Small intestine (tissue), 7 donors: ENCODE measurements around the gene ANKMY1. TPM values are rescaled to one million over a fixed set of nuclear protein-coding genes. Genes with fewer than 3 reads are reported as not detected.

ENCODE experiments used
- DNase-seq, 2 donors: peaks; one replicate each; pipeline versions ENCODE4 v3.0.0 to v3.0.0-alpha.2; 2013
- FAIRE-seq: peaks from 2 replicates; lab custom pipeline; 2012; peaks lifted over from hg19 to GRCh38; lab: Jason Lieb, UNC
- H3K27ac ChIP-seq, 3 donors: one replicate each; pipeline ENCODE4 v1.5.1; 2013; ENCODE audit warnings: low read length in 2 of 3, mild to moderate bottlenecking in 2 of 3, control low read depth in 1 of 3, inconsistent platforms in 1 of 3, low read depth in 1 of 3, moderate library complexity in 1 of 3
- H3K27me3 ChIP-seq, 3 donors: one replicate each; pipeline ENCODE4 v1.6.1; 2013; ENCODE audit warnings: low read length in 3 of 3, inconsistent platforms in 1 of 3; ENCODE audit not compliant: control insufficient read depth in 3 of 3, insufficient read depth in 3 of 3
- H3K36me3 ChIP-seq, 3 donors: one replicate each; pipeline ENCODE4 v1.6.1; 2013; ENCODE audit warnings: low read length in 3 of 3, inconsistent platforms in 1 of 3, low read depth in 1 of 3, mild to moderate bottlenecking in 1 of 3, moderate library complexity in 1 of 3; ENCODE audit not compliant: control insufficient read depth in 3 of 3, insufficient read depth in 2 of 3
- H3K4me1 ChIP-seq, 3 donors: one replicate each; pipeline ENCODE4 v1.6.1; 2013; ENCODE audit warnings: low read length in 2 of 3, inconsistent platforms in 1 of 3, low read depth in 1 of 3, mild to moderate bottlenecking in 1 of 3, moderate library complexity in 1 of 3; ENCODE audit not compliant: control insufficient read depth in 3 of 3, insufficient read depth in 2 of 3
- H3K4me3 ChIP-seq, 3 donors: one replicate each; pipeline ENCODE4 v1.5.1; 2013; ENCODE audit warnings: low read length in 3 of 3, control low read depth in 1 of 3, inconsistent platforms in 1 of 3, low read depth in 1 of 3, mild to moderate bottlenecking in 1 of 3, moderate library complexity in 1 of 3
- H3K9me3 ChIP-seq, 2 donors: one replicate each; pipeline ENCODE4 v1.6.1; 2013; ENCODE audit warnings: low read depth in 1 of 2, low read length in 1 of 2; ENCODE audit not compliant: control insufficient read depth in 2 of 2, insufficient read depth in 1 of 2
- WGBS, 3 donors: extraction: QIAGEN DNeasy Blood & Tissue Kit; methylation state at CpG; one replicate each; pipeline ENCODE4 v1.1.7; 2013; 5-methylcytosine and 5-hydroxymethylcytosine counted together
- polyA plus RNA-seq, 4 donors: library from polyadenylated mRNA; stranded (reverse) in 3 of 4; unstranded in 1 of 4; fragments of 200-250 nt in 3 of 4; fragments of 120-200 nt in 1 of 4; gene quantifications; one replicate each; pipeline versions ENCODE4 v1.2.1 to v1.2.3, GENCODE V29; 2013
- donor health status: healthy with polysubstance abuse.
- donor health status: control.
- donor health status: control.
- donor health status: Bipolar disorder and iron deficiency.
- donor health status: healthy.

Gene ANKMY1
- polyA plus RNA-seq, 4 donors, result 3.4 to 13.0 (median 5.9) TPM

DNA sequence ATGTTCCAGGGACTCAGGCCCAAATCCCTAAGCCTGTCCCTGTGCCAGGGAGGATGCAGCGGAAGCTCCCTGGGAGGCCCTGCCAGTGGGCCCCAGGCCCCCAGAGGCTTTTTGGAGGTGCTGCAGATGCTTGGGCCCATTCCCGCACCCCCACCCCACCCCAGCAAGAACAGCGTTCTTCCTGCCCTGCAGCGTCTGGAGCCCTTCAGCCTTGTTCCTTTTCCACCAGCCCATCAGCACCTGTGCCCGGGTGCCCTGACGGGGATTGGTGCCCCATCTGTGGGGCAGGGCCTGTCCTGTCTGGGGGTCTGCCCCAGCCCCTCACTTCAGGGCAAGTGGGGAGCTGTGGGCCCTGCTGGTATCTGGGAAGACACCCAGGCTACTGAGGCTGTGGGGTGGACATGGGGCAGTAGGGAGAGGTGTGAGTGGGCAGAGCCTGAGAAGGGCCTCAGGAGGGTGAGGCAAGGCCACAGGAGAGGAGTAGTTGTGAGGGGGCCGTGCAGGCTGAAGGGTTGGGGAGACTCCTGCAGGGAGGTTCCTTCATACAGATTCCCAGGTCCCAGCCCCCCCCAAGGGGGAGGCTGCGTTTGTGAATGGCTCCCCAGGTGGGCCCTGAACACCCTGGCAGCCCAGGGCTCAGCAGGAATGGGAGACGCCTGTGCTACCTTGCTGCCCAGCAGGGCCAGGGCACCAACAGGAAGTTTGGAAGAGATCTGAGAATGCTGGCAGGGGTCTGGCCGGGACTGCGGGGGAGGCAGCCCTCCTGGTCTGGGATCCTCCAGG lies 12.9 kb upstream of the ANKMY1 start:
- WGBS, 3 donors, result 82 to 85% (median 83%) methylated on average over 10 to 11 of the region's 11 CpGs
- Histone ChIP-seq H3K27me3 (no peaks in the 10 kb centered on the region), H3K4me1 (peaks cover 5 to 32% (median 10%) of the 10 kb centered on the region in 3 donors), H3K9me3 (no peaks in the 10 kb centered on the region), H3K36me3 (peaks cover 2 to 55% (median 7%) of the 10 kb centered on the region in 3 donors), H3K4me3 (no peak overlapping the region), H3K27ac (no peak overlapping the region)
- no peak for FAIRE-seq
- DNase-seq, result no peak

DNA sequence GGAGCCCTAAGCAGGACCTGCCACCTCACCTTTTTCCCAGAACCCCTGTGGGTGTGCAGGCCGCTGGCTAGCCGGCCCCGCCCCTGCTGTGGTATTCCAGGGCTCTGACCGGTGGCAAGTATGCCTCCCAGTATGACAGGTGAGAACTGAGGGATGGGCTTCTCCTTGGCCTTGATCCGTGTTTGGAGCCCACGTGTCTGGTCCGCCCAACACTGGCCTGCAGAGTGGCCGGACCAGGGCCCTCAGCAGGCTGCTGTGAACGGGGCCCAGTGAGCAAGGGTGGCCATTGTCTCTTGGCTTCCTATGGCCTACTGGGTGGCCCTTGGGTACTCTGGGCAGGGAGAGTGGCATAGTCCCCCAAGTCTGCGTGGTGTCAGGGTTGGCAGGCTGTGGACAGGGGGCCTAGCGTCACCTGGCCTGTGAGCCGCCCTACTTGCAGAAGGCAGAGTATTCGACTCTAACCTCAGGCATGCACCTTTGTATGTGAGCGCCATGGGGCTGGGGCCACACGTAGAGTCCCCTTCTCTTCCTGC lies 12.3 kb upstream of the ANKMY1 start:
- no peak overlapping the region for H3K27ac ChIP-seq
- H3K9me3 ChIP-seq, result no peaks in the 10 kb centered on the region
- peaks cover 9 to 38% (median 15%) of the 10 kb centered on the region in 3 donors for H3K4me1 ChIP-seq
- DNase-seq (no peak), FAIRE-seq (no peak)
- H3K4me3 ChIP-seq, result peak overlapping the region in 2 of 3 donors; percentile 53 to 80
- H3K27me3 ChIP-seq, result no peaks in the 10 kb centered on the region
- peaks cover 2 to 48% (median 7%) of the 10 kb centered on the region in 3 donors for H3K36me3 ChIP-seq
- 73 to 86% (median 73%) methylated on average over 15 of the region's 15 CpGs for WGBS, 3 donors

DNA sequence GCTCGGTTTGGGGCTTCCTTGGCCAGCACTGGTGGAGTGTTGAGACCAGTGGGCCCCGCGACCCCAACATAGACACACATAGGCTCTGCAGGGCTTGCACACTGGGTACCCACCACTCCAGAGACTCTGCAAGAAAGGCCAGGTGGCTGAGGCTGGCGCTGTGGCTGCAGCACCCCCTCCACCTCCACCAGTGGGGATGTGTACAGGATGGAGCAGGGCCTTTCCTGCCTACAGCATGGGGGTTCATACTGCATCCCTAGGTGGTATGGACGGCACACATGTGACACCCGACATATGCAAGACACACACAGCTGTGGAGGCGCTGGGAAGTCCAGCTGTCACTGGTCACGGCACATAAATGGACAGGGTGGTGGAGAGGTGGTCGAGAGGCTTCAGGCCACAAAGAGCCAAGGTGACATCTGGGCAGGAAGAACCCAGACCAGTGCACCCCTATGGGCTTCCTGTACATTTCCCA lies 11.8 kb upstream of the ANKMY1 start:
- peak overlapping the region; percentile 53 to 80 (median 74) for H3K4me3 ChIP-seq
- DNase-seq (no peak), FAIRE-seq (no peak)
- no peaks in the 10 kb centered on the region for H3K27me3 ChIP-seq
- H3K27ac ChIP-seq, result peak overlapping the region in 1 of 3 donors; percentile 81
- H3K36me3 ChIP-seq, result peaks cover 2 to 46% (median 3%) of the 10 kb centered on the region in 3 donors
- H3K9me3 ChIP-seq, result no peaks in the 10 kb centered on the region
- peaks cover 10 to 43% (median 15%) of the 10 kb centered on the region in 3 donors for H3K4me1 ChIP-seq
- 51 to 69% (median 54%) methylated on average over 9 of the region's 9 CpGs for WGBS, 3 donors

DNA sequence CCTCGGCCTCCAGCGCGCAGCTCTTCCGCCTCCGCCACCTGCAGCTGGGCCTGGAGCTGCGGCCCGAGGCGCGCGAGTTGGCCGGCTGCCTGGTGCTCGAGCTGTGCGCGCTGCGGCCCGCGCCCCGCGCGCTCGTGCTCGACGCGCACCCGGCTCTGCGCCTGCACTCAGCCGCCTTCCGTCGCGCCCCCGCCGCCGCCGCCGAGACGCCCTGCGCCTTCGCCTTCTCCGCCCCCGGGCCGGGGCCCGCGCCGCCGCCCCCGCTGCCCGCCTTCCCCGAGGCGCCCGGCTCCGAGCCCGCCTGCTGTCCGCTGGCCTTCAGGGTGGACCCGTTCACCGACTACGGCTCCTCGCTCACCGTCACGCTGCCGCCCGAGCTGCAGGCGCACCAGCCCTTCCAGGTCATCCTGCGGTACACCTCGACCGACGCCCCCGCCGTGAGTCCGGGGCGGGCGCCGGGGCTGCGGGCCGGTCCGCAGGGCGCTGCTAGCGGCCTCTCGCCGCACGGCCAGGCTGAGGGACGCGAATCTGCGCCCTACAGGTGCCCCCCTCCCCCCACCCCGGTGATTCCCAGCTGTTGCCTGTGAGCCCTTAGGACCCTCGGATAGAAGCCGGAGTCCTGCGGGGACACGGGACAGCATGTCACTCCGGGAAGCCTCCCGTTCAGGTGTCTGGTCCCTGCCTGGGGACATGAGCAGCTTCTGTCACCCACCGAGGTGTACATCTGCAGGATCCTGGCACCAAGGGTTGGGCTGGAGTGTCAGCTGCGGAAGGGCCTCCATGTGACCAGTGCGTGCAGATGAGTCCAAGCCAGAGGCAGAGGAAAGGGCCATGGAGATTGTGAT lies 11.1 kb upstream of the ANKMY1 start:
- FAIRE-seq, result no peak
- DNase-seq, result peak; percentile 64 to 83
- peak overlapping the region; percentile 23 to 87 (median 81) for H3K27ac ChIP-seq

DNA sequence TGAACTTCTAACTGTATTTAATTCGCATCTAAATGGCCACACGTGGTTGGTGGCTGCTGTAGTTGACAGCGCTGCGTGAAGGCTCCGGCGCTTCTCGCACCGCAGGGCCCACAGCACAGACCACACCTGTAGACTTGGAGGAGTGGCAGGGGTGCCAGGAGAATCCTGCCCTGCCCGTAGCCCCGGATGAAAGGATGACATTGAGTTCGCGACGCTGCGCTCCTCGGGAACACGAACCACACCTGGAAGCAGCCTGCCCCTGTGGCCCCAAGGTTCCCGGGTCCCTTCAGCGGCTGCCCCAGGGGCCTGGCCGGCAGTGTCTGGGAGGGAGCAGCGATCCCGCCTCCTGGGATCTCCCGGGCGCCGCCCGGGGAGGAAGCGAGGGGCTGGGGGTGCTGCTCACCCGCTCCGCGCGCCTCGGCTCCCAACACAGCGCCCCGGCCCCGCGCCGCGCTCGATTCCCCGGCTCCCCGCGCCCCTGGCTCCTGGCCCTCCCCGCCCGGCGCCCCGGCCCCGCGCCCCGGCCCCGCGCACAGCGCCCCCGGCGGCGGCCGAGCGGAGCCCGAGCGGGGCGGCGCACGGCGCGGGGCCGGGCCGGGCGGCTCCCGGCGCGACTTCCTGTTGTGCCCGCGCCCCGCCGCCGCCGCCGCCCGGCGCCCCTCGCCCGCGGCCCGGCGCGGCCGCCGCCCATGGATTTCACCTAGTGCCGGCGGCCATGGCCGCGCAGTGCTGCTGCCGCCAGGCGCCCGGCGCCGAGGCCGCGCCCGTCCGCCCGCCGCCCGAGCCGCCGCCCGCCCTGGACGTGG lies 10.3 kb upstream of the ANKMY1 start, which contains the start of gene RNPEPL1:
TSS of gene RNPEPL1 (plus strand) at position 613 of the 806 bp plus-strand sequence. CDS start at position 716, 103 bp downstream.
- peak; percentile 64 to 82 for DNase-seq
- peaks cover 0 to 43% (median 2%) of the 10 kb centered on the region in 3 donors for H3K36me3 ChIP-seq
- 0 to 1% (median 1%) methylated on average over 25 to 106 of the region's 106 CpGs for WGBS, 3 donors
- no peak for FAIRE-seq
- peak within 1 kb of the TSS; percentile 71 to 80 (median 74) for H3K4me3 ChIP-seq
- H3K27me3 ChIP-seq, result no peaks in the 10 kb centered on the region
- peak within 1 kb of the TSS; percentile 95 to 98 (median 96) for H3K27ac ChIP-seq
- no peaks in the 10 kb centered on the region for H3K9me3 ChIP-seq
- peaks cover 10 to 52% (median 19%) of the 10 kb centered on the region in 3 donors for H3K4me1 ChIP-seq

More for the DNA sequence above, 11.1 kb upstream of the ANKMY1 start:
- peaks cover 0 to 45% (median 2%) of the 10 kb centered on the region in 3 donors for H3K36me3 ChIP-seq
- 0 to 1% (median 1%) methylated on average over 49 to 93 of the region's 93 CpGs for WGBS, 3 donors
- peak overlapping the region; percentile 53 to 80 (median 74) for H3K4me3 ChIP-seq
- no peaks in the 10 kb centered on the region for H3K27me3 ChIP-seq
- no peaks in the 10 kb centered on the region for H3K9me3 ChIP-seq
- H3K4me1 ChIP-seq, result peaks cover 10 to 50% (median 19%) of the 10 kb centered on the region in 3 donors

DNA sequence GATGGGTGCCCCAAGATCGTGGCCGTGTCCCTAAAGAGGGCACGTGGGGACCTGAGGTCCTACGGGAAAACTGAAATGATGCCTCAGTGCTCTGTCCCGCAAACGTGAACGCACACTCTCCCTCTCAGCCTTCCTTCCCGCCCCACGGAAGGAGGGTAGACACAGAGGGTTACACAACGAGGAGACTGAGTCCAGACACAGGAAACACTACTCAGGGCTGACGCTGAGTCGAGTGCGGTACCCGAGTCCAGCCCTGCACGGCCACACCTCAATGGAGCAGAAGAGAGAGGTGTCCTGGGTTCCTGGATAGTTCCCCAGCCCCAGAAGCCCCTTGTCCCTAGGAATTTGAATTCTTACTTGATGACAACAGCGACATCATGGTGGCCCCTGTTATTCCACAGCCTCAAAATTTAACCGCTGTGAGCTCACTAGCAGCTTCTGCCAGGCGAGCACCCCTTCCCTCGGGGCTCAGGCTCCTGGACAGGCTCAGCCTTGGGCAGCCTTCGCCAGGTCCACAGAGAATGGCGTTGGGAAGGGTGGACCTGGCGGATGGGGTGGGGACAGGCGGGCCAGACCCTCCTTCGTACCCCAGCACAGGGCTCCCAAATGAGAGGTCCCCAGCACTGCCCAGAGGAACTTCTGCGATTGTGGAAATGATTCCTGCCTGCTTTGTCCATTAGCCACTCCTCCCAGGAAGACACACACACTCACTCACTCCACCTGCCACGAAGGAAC lies 9.5 kb upstream of the ANKMY1 start:
- Histone ChIP-seq H3K4me3 (peak overlapping the region in 2 of 3 donors; percentile 71 to 80), H3K4me1 (peaks cover 10 to 55% (median 19%) of the 10 kb centered on the region in 3 donors), H3K27me3 (no peaks in the 10 kb centered on the region), H3K27ac (peak overlapping the region; percentile 95 to 98 (median 96)), H3K9me3 (no peaks in the 10 kb centered on the region), H3K36me3 (peaks cover 0 to 39% (median under 1%) of the 10 kb centered on the region in 3 donors)
- DNase-seq (peak; percentile 30 to 63), FAIRE-seq (no peak)
- WGBS, 3 donors, result 9 to 29% (median 9%) methylated on average over 24 to 26 of the region's 26 CpGs
